ENCODE data around the gene SEMA4F.

- TF ChIP-seq CTCF (conservative IDR thresholded peaks at IDR 0.05 in 1 of 2, IDR thresholded peaks at IDR 0.05 in 1 of 2; ENCODE audit: low read depth in 1 of 2, low read length in 2 of 2) (no peak), EZH2 (IDR thresholded peaks at IDR 0.05; ENCODE audit: low read length, missing control alignments) (no peak)
Measured at GRCh38 chr2:74693213-74693612, 39.2 kb downstream of the SEMA4F start.

Measured in fibroblast of lung (primary cell).